HepG2 (cell line): ENCODE results near the gene EXOC7. TPM values are rescaled to one million over a fixed set of nuclear protein-coding genes. Genes with fewer than 3 reads are reported as not detected.

ENCODE experiments used
- ARHGAP35 ChIP-seq: sonication (generic); formaldehyde crosslinking; IDR thresholded peaks from 2 replicates; pipeline ENCODE4 v1.9.0; 2022; ENCODE audit warnings: mild to moderate bottlenecking, inconsistent platforms, moderate library complexity, missing genetic modification reagents, borderline replicate concordance
- EP300 ChIP-seq, 3 experiments: sonication (generic) in 1 of 3; formaldehyde crosslinking in 1 of 3; IDR thresholded peaks; 2 replicates each; pipeline versions ENCODE4 v1.5.1 to v1.6.1; 2011 to 2020; ENCODE audit warnings: low read depth in 2 of 3, low read length in 2 of 3, borderline replicate concordance in 1 of 3, improper control_type of control experiment in 1 of 3, mild to moderate bottlenecking in 1 of 3, missing genetic modification reagents in 1 of 3, moderate library complexity in 1 of 3
- HIC2 ChIP-seq: sonication (generic); formaldehyde crosslinking; IDR thresholded peaks from 2 replicates; pipeline ENCODE4 v1.9.0; 2022; ENCODE audit warnings: low read depth, missing genetic modification reagents
- ISX ChIP-seq: sonication (generic); formaldehyde crosslinking; conservative IDR thresholded peaks from 2 replicates; pipeline ENCODE4 v1.5.0; 2020; ENCODE audit warnings: missing genetic modification reagents
- MTF1 ChIP-seq: sonication (generic); formaldehyde crosslinking; IDR thresholded peaks from 2 replicates; pipeline ENCODE4 v1.5.0; 2020; ENCODE audit warnings: missing genetic modification reagents
- MYNN ChIP-seq: sonication (generic); formaldehyde crosslinking; IDR thresholded peaks from 2 replicates; pipeline ENCODE4 v1.4.0; 2020; ENCODE audit warnings: mild to moderate bottlenecking, low read depth, missing genetic modification reagents
- NKX3-1 ChIP-seq: sonication (generic); formaldehyde crosslinking; IDR thresholded peaks from 2 replicates; pipeline ENCODE4 v1.5.0; 2020; ENCODE audit warnings: missing genetic modification reagents
- PHF21A ChIP-seq: sonication (generic); formaldehyde crosslinking; IDR thresholded peaks from 2 replicates; pipeline ENCODE4 v1.5.0; 2020; ENCODE audit warnings: mild to moderate bottlenecking, missing genetic modification reagents
- RCOR2 ChIP-seq: IDR thresholded peaks from 2 replicates; pipeline ENCODE4 v1.6.1; 2016; ENCODE audit warnings: missing biosample characterization, missing genetic modification reagents
- USF2 ChIP-seq, 2 experiments: sonication (generic) in 1 of 2; formaldehyde crosslinking in 1 of 2; IDR thresholded peaks; 2 replicates each; pipeline versions ENCODE4 v1.5.1 to v1.6.1; 2011 to 2020; ENCODE audit warnings: borderline replicate concordance in 1 of 2, low read depth in 1 of 2, low read length in 1 of 2, mild to moderate bottlenecking in 1 of 2, missing genetic modification reagents in 1 of 2, moderate library complexity in 1 of 2
- ZNF333 ChIP-seq: sonication (generic); formaldehyde crosslinking; IDR thresholded peaks from 2 replicates; pipeline ENCODE4 v1.4.0; 2020; ENCODE audit warnings: mild to moderate bottlenecking, missing genetic modification reagents, borderline replicate concordance
- ZNF33B ChIP-seq: sonication (generic); formaldehyde crosslinking; IDR thresholded peaks from 2 replicates; pipeline ENCODE4 v1.5.1; 2020; ENCODE audit warnings: mild to moderate bottlenecking, missing genetic modification reagents
- ZNF34 ChIP-seq: sonication (generic); formaldehyde crosslinking; IDR thresholded peaks from 2 replicates; pipeline ENCODE4 v1.4.0; 2020; ENCODE audit warnings: mild to moderate bottlenecking, missing genetic modification reagents, borderline replicate concordance
- polyA plus RNA-seq, 8 experiments: library from polyadenylated mRNA; depleted of rRNA in 3 of 8; stranded (reverse) in 7 of 8; unstranded in 1 of 8; fragments of >200 nt; fragmentation: Illumina TruSeq in 4 of 8; extraction: Trizol in 4 of 8; gene quantifications; 2 replicates each; pipeline versions ENCODE4 v1.2.1 to v1.2.3, GENCODE V29; 2011 to 2016; ENCODE audit warnings: low read depth in 4 of 8, missing spikeins in 1 of 8, mixed read lengths in 1 of 8; ENCODE audit not compliant: insufficient read depth in 1 of 8
- total RNA-seq, 5 experiments: library from RNA; depleted of rRNA; stranded (reverse); fragments of >200 nt; fragmentation: Illumina TruSeq; extraction: Trizol; gene quantifications; 2 replicates each; pipeline ENCODE4 v1.2.3, GENCODE V29; 2016; ENCODE audit warnings: low read depth in 1 of 5
- TF ChIP-seq, protein P1 (sequence below), 2 experiments: sonication (generic) in 1 of 2; formaldehyde crosslinking in 1 of 2; IDR thresholded peaks; 2 replicates each; pipeline versions ENCODE4 v1.4.0 to v1.6.1; 2016 to 2020; ENCODE audit warnings: borderline replicate concordance in 1 of 2, low read depth in 1 of 2, mild to moderate bottlenecking in 1 of 2, missing genetic modification reagents in 1 of 2
- TF ChIP-seq, protein P2 (sequence below): sonication (generic); formaldehyde crosslinking; IDR thresholded peaks from 2 replicates; pipeline ENCODE4 v1.4.0; 2020; ENCODE audit warnings: low read depth, mild to moderate bottlenecking, missing genetic modification reagents

The EXOC7 gene
- total and polyA plus RNA-seq, 2 of the 13 experiments (the other 11 are each of a cell fraction or from before 2014, with no cell fraction given) = 86.9 to 116 TPM

DNA sequence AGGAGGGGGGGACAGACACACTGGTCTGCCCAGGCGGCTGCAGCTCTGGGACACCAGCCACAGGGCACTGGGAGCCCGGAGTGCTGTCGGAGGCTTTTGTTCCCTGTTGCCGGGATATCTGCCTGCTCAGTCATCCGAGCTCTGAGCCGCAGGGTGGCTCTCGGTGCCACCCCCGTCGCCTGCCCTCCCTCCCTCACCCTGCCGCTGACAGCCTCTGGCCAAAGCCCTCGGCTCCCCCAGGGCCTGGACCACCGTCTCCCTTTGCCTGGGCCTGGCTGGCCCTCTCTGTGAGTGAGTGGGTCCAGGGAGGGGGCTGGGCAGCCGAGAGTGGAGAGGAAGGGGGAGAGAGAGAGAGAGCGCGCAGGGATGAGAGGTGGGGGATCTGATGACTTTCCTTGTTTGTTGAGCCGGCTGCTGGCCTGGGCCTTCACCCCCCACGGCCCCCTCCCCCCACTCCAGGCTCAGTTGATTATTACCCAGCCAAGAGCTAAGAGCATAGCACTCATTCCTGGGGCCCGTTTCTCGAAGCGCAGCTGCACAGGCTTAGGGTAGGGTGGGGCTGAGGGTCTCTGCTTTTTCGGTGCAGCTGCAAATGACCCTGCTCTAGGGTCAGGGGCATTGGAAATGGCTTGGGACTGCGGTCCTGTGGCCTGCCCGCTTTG, 34.8 kb upstream of the EXOC7 start (continued):
- TF ChIP-seq USF2 (IDR thresholded peaks at IDR 0.05; ENCODE audit: low read depth, low read length) = no peak
- TF ChIP-seq USF2 (CRISPR knock-in tag; IDR thresholded peaks at IDR 0.05; ENCODE audit: borderline replicate concordance) = peak; percentile 25; the same call in 1 of the 2 replicates
- peak; percentile 60; the same call in 1 of the 2 replicates for TF ChIP-seq MYNN (CRISPR knock-in tag)
- no peak for TF ChIP-seq ZNF333
- no peak for TF ChIP-seq ARHGAP35 (CRISPR knock-in tag)
- no peak for TF ChIP-seq MTF1 (CRISPR knock-in tag)
- TF ChIP-seq NKX3-1 (CRISPR knock-in tag) = peak; percentile 13; the same call in 1 of the 2 replicates
- TF ChIP-seq PHF21A (CRISPR knock-in tag) = peak; percentile 96
- TF ChIP-seq, protein P1, sequence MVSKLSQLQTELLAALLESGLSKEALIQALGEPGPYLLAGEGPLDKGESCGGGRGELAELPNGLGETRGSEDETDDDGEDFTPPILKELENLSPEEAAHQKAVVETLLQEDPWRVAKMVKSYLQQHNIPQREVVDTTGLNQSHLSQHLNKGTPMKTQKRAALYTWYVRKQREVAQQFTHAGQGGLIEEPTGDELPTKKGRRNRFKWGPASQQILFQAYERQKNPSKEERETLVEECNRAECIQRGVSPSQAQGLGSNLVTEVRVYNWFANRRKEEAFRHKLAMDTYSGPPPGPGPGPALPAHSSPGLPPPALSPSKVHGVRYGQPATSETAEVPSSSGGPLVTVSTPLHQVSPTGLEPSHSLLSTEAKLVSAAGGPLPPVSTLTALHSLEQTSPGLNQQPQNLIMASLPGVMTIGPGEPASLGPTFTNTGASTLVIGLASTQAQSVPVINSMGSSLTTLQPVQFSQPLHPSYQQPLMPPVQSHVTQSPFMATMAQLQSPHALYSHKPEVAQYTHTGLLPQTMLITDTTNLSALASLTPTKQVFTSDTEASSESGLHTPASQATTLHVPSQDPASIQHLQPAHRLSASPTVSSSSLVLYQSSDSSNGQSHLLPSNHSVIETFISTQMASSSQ (IDR thresholded peaks at IDR 0.05; ENCODE audit: low read depth) = peak; percentile 96
- TF ChIP-seq, protein P1 (CRISPR knock-in tag; IDR thresholded peaks at IDR 0.05; ENCODE audit: borderline replicate concordance) = peak; percentile 99
- peak; percentile 67 for TF ChIP-seq RCOR2 (CRISPR knock-in tag)
- TF ChIP-seq, protein P2, sequence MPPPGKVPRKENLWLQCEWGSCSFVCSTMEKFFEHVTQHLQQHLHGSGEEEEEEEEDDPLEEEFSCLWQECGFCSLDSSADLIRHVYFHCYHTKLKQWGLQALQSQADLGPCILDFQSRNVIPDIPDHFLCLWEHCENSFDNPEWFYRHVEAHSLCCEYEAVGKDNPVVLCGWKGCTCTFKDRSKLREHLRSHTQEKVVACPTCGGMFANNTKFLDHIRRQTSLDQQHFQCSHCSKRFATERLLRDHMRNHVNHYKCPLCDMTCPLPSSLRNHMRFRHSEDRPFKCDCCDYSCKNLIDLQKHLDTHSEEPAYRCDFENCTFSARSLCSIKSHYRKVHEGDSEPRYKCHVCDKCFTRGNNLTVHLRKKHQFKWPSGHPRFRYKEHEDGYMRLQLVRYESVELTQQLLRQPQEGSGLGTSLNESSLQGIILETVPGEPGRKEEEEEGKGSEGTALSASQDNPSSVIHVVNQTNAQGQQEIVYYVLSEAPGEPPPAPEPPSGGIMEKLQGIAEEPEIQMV (CRISPR knock-in tag) = no peak; the same call in 1 of the 2 replicates
- TF ChIP-seq ISX (CRISPR knock-in tag) = no peak
- peak in 1 of 2 experiments; percentile 83; a peak in 3 of 4 replicates for TF ChIP-seq EP300 (IDR thresholded peaks at IDR 0.05; ENCODE audit: low read depth in 2 of 2, low read length in 2 of 2)
- TF ChIP-seq EP300 (CRISPR knock-in tag; IDR thresholded peaks at IDR 0.05; ENCODE audit: borderline replicate concordance) = peak; percentile 77
- peak; percentile 87 for TF ChIP-seq HIC2
- TF ChIP-seq ZNF34 (CRISPR knock-in tag) = peak; percentile 57; the same call in 1 of the 2 replicates
- TF ChIP-seq ZNF33B (CRISPR knock-in tag) = no peak
